Measurements from ENCODE around the gene ADGB. TPM values are rescaled to one million over a fixed set of nuclear protein-coding genes. Genes with fewer than 3 reads are reported as not detected.
"Not testable (repeated sequence)": the region's sequence is repeated elsewhere in the genome, so short reads cannot be mapped to it uniquely, and the experiment has no call there.

Gene ADGB
- total and polyA plus RNA-seq, 4 donors, result 0.98 to 6.6 (median 1.4) TPM

- H3K36me3 ChIP-seq (ENCODE audit: control insufficient read depth, insufficient read depth, low read length); H3K27me3 ChIP-seq (ENCODE audit: control insufficient read depth, insufficient read depth, low read length); H3K27ac ChIP-seq (ENCODE audit: low read depth, low read length); H3K4me1 ChIP-seq (ENCODE audit: control insufficient read depth, insufficient read depth, low read length); H3K4me3 ChIP-seq (ENCODE audit: low read depth, low read length); H3K9me3 ChIP-seq (ENCODE audit: control insufficient read depth, insufficient read depth, low read length): not testable (repeated sequence)
- peak in 1 of 6 donors; percentile 13 for DNase-seq (ENCODE audit: low read depth in 4 of 6, low spot score in 6 of 6)
- 89% methylated on average over 5 of the region's 6 CpGs for WGBS (ENCODE audit: insufficient coverage)
These were observed 255.9 kb downstream of the ADGB start for GRCh38 chr6:146854521-146855255.

- WGBS (ENCODE audit: insufficient coverage), result 100% methylated on average over 1 of the region's 1 CpG
- DNase-seq (ENCODE audit: low read depth in 4 of 6, low spot score in 6 of 6), result no peak
- H3K4me3 ChIP-seq (ENCODE audit: low read depth, low read length), result no peak overlapping the region
These were observed 257.1 kb downstream of the ADGB start for GRCh38 chr6:146855889-146856288.

GRCh38 chr6:146856296-146856695 is 257.5 kb downstream of the ADGB start:
- Histone ChIP-seq H3K27ac (ENCODE audit: low read depth, low read length) (no peak overlapping the region), H3K4me1 (ENCODE audit: control insufficient read depth, insufficient read depth, low read length) (peaks cover 9% of the 10 kb centered on the region), H3K9me3 (ENCODE audit: control insufficient read depth, insufficient read depth, low read length) (no peaks in the 10 kb centered on the region), H3K36me3 (ENCODE audit: control insufficient read depth, insufficient read depth, low read length) (no peaks in the 10 kb centered on the region), H3K4me3 (ENCODE audit: low read depth, low read length) (no peak overlapping the region), H3K27me3 (ENCODE audit: control insufficient read depth, insufficient read depth, low read length) (no peaks in the 10 kb centered on the region)
- 96% methylated on average over 6 of the region's 7 CpGs for WGBS (ENCODE audit: insufficient coverage)
- no peak for DNase-seq (ENCODE audit: low read depth in 4 of 6, low spot score in 6 of 6)

More at GRCh38 chr6:146855889-146856288, 257.1 kb downstream of the ADGB start:
- H3K27me3 ChIP-seq (ENCODE audit: control insufficient read depth, insufficient read depth, low read length), result no peaks in the 10 kb centered on the region
- no peaks in the 10 kb centered on the region for H3K36me3 ChIP-seq (ENCODE audit: control insufficient read depth, insufficient read depth, low read length)
- H3K4me1 ChIP-seq (ENCODE audit: control insufficient read depth, insufficient read depth, low read length), result peaks cover 9% of the 10 kb centered on the region
- no peaks in the 10 kb centered on the region for H3K9me3 ChIP-seq (ENCODE audit: control insufficient read depth, insufficient read depth, low read length)
- no peak overlapping the region for H3K27ac ChIP-seq (ENCODE audit: low read depth, low read length)

GRCh38 chr6:146857180-146857979 is 258.6 kb downstream of the ADGB start:
- no peaks in the 10 kb centered on the region for H3K27me3 ChIP-seq (ENCODE audit: control insufficient read depth, insufficient read depth, low read length)
- WGBS (ENCODE audit: insufficient coverage), result 0% methylated on average over 19 of the region's 27 CpGs
- H3K9me3 ChIP-seq (ENCODE audit: control insufficient read depth, insufficient read depth, low read length), result no peaks in the 10 kb centered on the region
- no peaks in the 10 kb centered on the region for H3K36me3 ChIP-seq (ENCODE audit: control insufficient read depth, insufficient read depth, low read length)
- H3K27ac ChIP-seq (ENCODE audit: low read depth, low read length), result peak overlapping the region; percentile 79
- DNase-seq (ENCODE audit: low read depth in 4 of 6, low spot score in 6 of 6), result peak in 5 of 6 donors; percentile 69 to 95 (median 75)
- peaks cover 9% of the 10 kb centered on the region for H3K4me1 ChIP-seq (ENCODE audit: control insufficient read depth, insufficient read depth, low read length)
- peak overlapping the region; percentile 59 for H3K4me3 ChIP-seq (ENCODE audit: low read depth, low read length)

GRCh38 chr6:146857980-146858347 is 259.2 kb downstream of the ADGB start:
- H3K27ac ChIP-seq (ENCODE audit: low read depth, low read length), result peak overlapping the region; percentile 79
- no peaks in the 10 kb centered on the region for H3K27me3 ChIP-seq (ENCODE audit: control insufficient read depth, insufficient read depth, low read length)
- peak overlapping the region; percentile 59 for H3K4me3 ChIP-seq (ENCODE audit: low read depth, low read length)
- peak in 3 of 6 donors; percentile 31 to 82 (median 52) for DNase-seq (ENCODE audit: low read depth in 4 of 6, low spot score in 6 of 6)
- no peaks in the 10 kb centered on the region for H3K9me3 ChIP-seq (ENCODE audit: control insufficient read depth, insufficient read depth, low read length)
- no CpG with 5 or more reads among the region's 5 CpGs for WGBS (ENCODE audit: insufficient coverage)
- peaks cover 9% of the 10 kb centered on the region for H3K4me1 ChIP-seq (ENCODE audit: control insufficient read depth, insufficient read depth, low read length)
- no peaks in the 10 kb centered on the region for H3K36me3 ChIP-seq (ENCODE audit: control insufficient read depth, insufficient read depth, low read length)

GRCh38 chr6:146859206-146859605 is 260.4 kb downstream of the ADGB start:
- Histone ChIP-seq H3K27ac (ENCODE audit: low read depth, low read length) (no peak overlapping the region), H3K4me1 (ENCODE audit: control insufficient read depth, insufficient read depth, low read length) (peaks cover 9% of the 10 kb centered on the region), H3K27me3 (ENCODE audit: control insufficient read depth, insufficient read depth, low read length) (no peaks in the 10 kb centered on the region), H3K36me3 (ENCODE audit: control insufficient read depth, insufficient read depth, low read length) (no peaks in the 10 kb centered on the region), H3K9me3 (ENCODE audit: control insufficient read depth, insufficient read depth, low read length) (no peaks in the 10 kb centered on the region), H3K4me3 (ENCODE audit: low read depth, low read length) (no peak overlapping the region)
- DNase-seq (ENCODE audit: low read depth in 4 of 6, low spot score in 6 of 6), result no peak
- WGBS (ENCODE audit: insufficient coverage), result 100% methylated on average over 4 of the region's 4 CpGs

GRCh38 chr6:146859795-146860495 is 261.2 kb downstream of the ADGB start:
- Histone ChIP-seq H3K9me3 (ENCODE audit: control insufficient read depth, insufficient read depth, low read length) (no peaks in the 10 kb centered on the region), H3K27ac (ENCODE audit: low read depth, low read length) (no peak overlapping the region), H3K4me3 (ENCODE audit: low read depth, low read length) (no peak overlapping the region), H3K4me1 (ENCODE audit: control insufficient read depth, insufficient read depth, low read length) (peaks cover 9% of the 10 kb centered on the region), H3K36me3 (ENCODE audit: control insufficient read depth, insufficient read depth, low read length) (no peaks in the 10 kb centered on the region), H3K27me3 (ENCODE audit: control insufficient read depth, insufficient read depth, low read length) (no peaks in the 10 kb centered on the region)
- DNase-seq (ENCODE audit: low read depth in 4 of 6, low spot score in 6 of 6), result peak in 1 of 6 donors; percentile 41
- 86% methylated on average over 2 of the region's 3 CpGs for WGBS (ENCODE audit: insufficient coverage)

- peak in 1 of 6 donors; percentile 7 for DNase-seq (ENCODE audit: low read depth in 4 of 6, low spot score in 6 of 6)
- WGBS (ENCODE audit: insufficient coverage), result no CpG with 5 or more reads among the region's 2 CpGs
- Histone ChIP-seq H3K27me3 (ENCODE audit: control insufficient read depth, insufficient read depth, low read length) (no peaks in the 10 kb centered on the region), H3K9me3 (ENCODE audit: control insufficient read depth, insufficient read depth, low read length) (no peaks in the 10 kb centered on the region), H3K27ac (ENCODE audit: low read depth, low read length) (no peak overlapping the region), H3K4me1 (ENCODE audit: control insufficient read depth, insufficient read depth, low read length) (peaks cover 9% of the 10 kb centered on the region), H3K4me3 (ENCODE audit: low read depth, low read length) (no peak overlapping the region), H3K36me3 (ENCODE audit: control insufficient read depth, insufficient read depth, low read length) (no peaks in the 10 kb centered on the region)
These were observed 261.8 kb downstream of the ADGB start for GRCh38 chr6:146860583-146860982.

GRCh38 chr6:146861029-146861563 is 262.3 kb downstream of the ADGB start:
- H3K36me3 ChIP-seq (ENCODE audit: control insufficient read depth, insufficient read depth, low read length), result no peaks in the 10 kb centered on the region
- H3K27ac ChIP-seq (ENCODE audit: low read depth, low read length), result no peak overlapping the region
- H3K4me1 ChIP-seq (ENCODE audit: control insufficient read depth, insufficient read depth, low read length), result peaks cover 9% of the 10 kb centered on the region
- no peaks in the 10 kb centered on the region for H3K9me3 ChIP-seq (ENCODE audit: control insufficient read depth, insufficient read depth, low read length)
- WGBS (ENCODE audit: insufficient coverage), result 84% methylated on average over 2 of the region's 3 CpGs
- no peak overlapping the region for H3K4me3 ChIP-seq (ENCODE audit: low read depth, low read length)
- no peaks in the 10 kb centered on the region for H3K27me3 ChIP-seq (ENCODE audit: control insufficient read depth, insufficient read depth, low read length)
- no peak for DNase-seq (ENCODE audit: low read depth in 4 of 6, low spot score in 6 of 6)

Measured in spinal cord (tissue), 10 donors.